ENCODE measurements around the gene CACNA1E.
"Not testable (repeated sequence)": the region's sequence is repeated elsewhere in the genome, so short reads cannot be mapped to it uniquely, and the experiment has no call there.

Gene CACNA1E

DNA sequence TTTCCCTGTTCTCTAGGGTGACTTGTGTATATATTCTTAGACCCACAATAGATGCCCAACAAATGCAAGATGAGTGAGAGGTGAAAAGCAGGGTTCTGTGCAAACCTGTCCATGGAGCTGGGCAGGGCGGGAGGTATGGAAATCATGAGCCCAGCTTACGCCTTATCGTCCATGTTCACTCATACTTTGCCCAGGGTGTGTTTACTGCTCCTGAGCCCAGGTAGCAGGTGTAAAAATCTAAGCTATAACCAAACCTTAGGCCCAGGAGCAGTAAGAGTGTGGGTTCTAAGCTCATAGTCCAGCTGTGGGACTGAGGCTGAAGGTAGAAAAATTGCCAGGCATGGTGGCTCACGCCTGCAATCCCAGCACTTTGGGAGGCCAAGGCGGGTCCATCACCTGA, 48.1 kb downstream of the CACNA1E start:
- Histone ChIP-seq H3K27me3 (ENCODE audit: control insufficient read depth, insufficient read depth, low read length) (no peaks in the 10 kb centered on the region), H2AFZ (no peak overlapping the region), H3K4me3 (ENCODE audit: low read depth, low read length) (no peak overlapping the region), H3K27ac (no peak overlapping the region), H3K36me3 (ENCODE audit: control insufficient read depth, insufficient read depth, low read length) (no peaks in the 10 kb centered on the region), H3K4me2 (ENCODE audit: low read length) (no peak overlapping the region), H3K9ac (no peak overlapping the region), H3K79me2 (no peaks in the 10 kb centered on the region), H3K4me1 (no peaks in the 10 kb centered on the region), H3K9me3 (ENCODE audit: control insufficient read depth, low read length) (no peaks in the 10 kb centered on the region)
- TF ChIP-seq, protein P1, sequence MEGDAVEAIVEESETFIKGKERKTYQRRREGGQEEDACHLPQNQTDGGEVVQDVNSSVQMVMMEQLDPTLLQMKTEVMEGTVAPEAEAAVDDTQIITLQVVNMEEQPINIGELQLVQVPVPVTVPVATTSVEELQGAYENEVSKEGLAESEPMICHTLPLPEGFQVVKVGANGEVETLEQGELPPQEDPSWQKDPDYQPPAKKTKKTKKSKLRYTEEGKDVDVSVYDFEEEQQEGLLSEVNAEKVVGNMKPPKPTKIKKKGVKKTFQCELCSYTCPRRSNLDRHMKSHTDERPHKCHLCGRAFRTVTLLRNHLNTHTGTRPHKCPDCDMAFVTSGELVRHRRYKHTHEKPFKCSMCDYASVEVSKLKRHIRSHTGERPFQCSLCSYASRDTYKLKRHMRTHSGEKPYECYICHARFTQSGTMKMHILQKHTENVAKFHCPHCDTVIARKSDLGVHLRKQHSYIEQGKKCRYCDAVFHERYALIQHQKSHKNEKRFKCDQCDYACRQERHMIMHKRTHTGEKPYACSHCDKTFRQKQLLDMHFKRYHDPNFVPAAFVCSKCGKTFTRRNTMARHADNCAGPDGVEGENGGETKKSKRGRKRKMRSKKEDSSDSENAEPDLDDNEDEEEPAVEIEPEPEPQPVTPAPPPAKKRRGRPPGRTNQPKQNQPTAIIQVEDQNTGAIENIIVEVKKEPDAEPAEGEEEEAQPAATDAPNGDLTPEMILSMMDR (IDR thresholded peaks at IDR 0.05): no peak

DNA sequence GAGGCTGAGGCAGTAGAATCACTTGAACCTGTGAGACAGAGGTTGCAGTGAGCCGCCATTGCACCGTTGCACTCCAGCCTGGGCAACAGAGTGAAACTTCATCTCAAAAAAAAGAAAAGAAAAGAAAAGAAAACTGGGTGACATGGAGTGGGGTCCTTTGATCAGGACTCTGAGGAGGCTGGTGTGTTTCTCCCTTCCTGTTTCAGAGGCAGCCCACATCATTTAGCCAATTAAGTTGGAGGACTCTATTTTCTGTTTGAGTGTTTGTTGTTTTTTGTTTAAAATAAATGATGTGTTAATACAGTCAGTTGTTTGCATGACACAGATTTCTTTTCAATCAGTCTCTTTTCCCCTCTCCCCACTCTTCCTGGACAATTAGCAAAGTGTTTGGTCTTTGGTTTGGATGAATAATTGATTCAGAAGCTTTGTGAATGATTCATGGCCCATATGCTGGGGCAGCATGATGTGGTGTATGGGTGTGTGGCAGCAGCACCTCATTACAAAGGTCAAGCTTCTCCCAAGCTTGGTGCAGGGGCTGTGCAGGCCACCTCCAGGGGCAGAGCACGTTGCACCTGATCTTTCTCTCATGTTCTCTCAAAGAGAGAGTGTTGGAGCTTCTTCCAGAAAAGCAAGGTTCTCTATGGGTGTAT, 48.8 kb downstream of the CACNA1E start:
- Histone ChIP-seq H2AFZ (no peak overlapping the region), H3K9me3 (ENCODE audit: control insufficient read depth, low read length) (no peaks in the 10 kb centered on the region), H3K9ac (no peak overlapping the region), H3K4me1 (no peaks in the 10 kb centered on the region), H3K27me3 (ENCODE audit: control insufficient read depth, insufficient read depth, low read length) (no peaks in the 10 kb centered on the region), H3K4me2 (ENCODE audit: low read length) (no peak overlapping the region), H3K4me3 (ENCODE audit: low read depth, low read length) (no peak overlapping the region), H3K79me2 (no peaks in the 10 kb centered on the region), H3K36me3 (ENCODE audit: control insufficient read depth, insufficient read depth, low read length) (no peaks in the 10 kb centered on the region), H3K27ac (no peak overlapping the region)
- TF ChIP-seq, protein P1 (IDR thresholded peaks at IDR 0.05): no peak

DNA sequence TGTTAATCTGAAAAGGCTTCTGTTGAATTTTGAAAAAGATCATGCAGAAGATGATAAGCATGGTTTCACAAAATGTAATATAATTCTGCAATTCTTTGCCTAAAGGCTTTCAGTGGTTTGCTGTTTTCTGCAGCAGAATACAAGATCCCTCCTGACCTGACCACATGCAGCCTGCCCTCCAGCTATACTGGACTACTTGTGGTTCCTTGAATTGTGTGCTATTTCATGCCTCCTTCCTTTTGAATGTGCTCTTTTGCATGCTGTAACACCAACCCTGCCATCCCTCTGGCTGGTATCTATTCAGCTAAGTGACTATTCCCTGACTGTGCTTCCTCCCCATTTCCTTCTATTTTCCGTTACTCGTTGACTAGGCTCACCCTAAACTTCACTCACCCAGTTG, 55.5 kb downstream of the CACNA1E start:
- Histone ChIP-seq H3K9me3 (ENCODE audit: control insufficient read depth, low read length) (no peaks in the 10 kb centered on the region), H3K79me2 (no peaks in the 10 kb centered on the region), H3K9ac (no peak overlapping the region), H3K27ac (no peak overlapping the region), H3K4me2 (ENCODE audit: low read length) (no peak overlapping the region), H3K27me3 (ENCODE audit: control insufficient read depth, insufficient read depth, low read length) (no peaks in the 10 kb centered on the region), H2AFZ (no peak overlapping the region), H3K4me3 (ENCODE audit: low read depth, low read length) (no peak overlapping the region), H3K4me1 (no peaks in the 10 kb centered on the region), H3K36me3 (ENCODE audit: control insufficient read depth, insufficient read depth, low read length) (no peaks in the 10 kb centered on the region)
- TF ChIP-seq, protein P1 (IDR thresholded peaks at IDR 0.05): no peak

DNA sequence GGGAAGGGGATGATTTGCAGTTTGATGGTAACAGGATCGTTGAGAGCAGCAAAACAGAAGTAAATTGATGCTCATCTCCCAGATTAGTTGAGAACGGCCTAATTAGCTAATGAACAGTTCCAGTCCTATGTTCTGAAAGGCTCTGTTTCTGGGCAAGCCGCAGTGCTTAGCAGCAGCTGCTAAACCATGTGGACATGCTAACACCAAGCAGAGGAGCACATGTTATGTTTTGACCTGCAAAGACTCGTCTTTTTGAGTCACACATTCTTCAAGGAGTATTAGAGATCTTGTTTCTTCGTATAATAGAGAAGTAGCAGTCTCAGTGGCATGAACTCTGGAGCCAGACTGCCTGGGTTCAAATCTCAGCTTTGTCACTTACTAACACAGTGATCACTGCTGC, 58.1 kb downstream of the CACNA1E start:
- H2AFZ ChIP-seq: no peak overlapping the region
- H3K4me2 ChIP-seq (ENCODE audit: low read length): no peak overlapping the region
- no peak overlapping the region for H3K4me3 ChIP-seq (ENCODE audit: low read depth, low read length)
- H3K36me3 ChIP-seq (ENCODE audit: control insufficient read depth, insufficient read depth, low read length): no peaks in the 10 kb centered on the region
- no peak overlapping the region for H3K27ac ChIP-seq
- no peaks in the 10 kb centered on the region for H3K79me2 ChIP-seq
- TF ChIP-seq, protein P1 (IDR thresholded peaks at IDR 0.05): no peak
- no peaks in the 10 kb centered on the region for H3K27me3 ChIP-seq (ENCODE audit: control insufficient read depth, insufficient read depth, low read length)
- no peaks in the 10 kb centered on the region for H3K9me3 ChIP-seq (ENCODE audit: control insufficient read depth, low read length)
- no peak overlapping the region for H3K9ac ChIP-seq
- no peaks in the 10 kb centered on the region for H3K4me1 ChIP-seq

DNA sequence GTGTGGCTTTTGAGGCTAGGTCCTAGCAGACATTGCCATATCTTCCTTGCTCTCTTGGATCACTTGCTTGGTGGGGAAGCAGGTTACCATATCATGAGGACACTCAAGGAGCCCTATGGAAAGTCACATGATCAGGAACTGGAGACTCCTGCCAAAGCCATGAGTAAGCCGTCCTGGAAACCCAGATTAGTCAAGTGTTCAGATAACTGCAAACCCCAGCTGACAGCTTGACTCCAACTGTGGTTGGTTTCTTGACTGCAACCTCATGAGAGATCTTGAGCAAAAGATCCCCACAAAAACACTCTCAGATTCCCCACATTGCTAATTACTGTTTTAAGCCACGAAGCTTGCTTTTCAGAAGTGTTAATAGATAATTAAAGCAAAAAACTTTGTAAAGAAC, 58.6 kb downstream of the CACNA1E start:
- H3K27me3 ChIP-seq (ENCODE audit: control insufficient read depth, insufficient read depth, low read length): no peaks in the 10 kb centered on the region
- no peaks in the 10 kb centered on the region for H3K4me1 ChIP-seq
- no peak overlapping the region for H2AFZ ChIP-seq
- H3K79me2 ChIP-seq: no peaks in the 10 kb centered on the region
- H3K4me3 ChIP-seq (ENCODE audit: low read depth, low read length): no peak overlapping the region
- H3K36me3 ChIP-seq (ENCODE audit: control insufficient read depth, insufficient read depth, low read length): no peaks in the 10 kb centered on the region
- no peak overlapping the region for H3K9ac ChIP-seq
- no peak overlapping the region for H3K27ac ChIP-seq
- H3K9me3 ChIP-seq (ENCODE audit: control insufficient read depth, low read length): no peaks in the 10 kb centered on the region
- no peak overlapping the region for H3K4me2 ChIP-seq (ENCODE audit: low read length)
- TF ChIP-seq, protein P1 (IDR thresholded peaks at IDR 0.05): no peak

DNA sequence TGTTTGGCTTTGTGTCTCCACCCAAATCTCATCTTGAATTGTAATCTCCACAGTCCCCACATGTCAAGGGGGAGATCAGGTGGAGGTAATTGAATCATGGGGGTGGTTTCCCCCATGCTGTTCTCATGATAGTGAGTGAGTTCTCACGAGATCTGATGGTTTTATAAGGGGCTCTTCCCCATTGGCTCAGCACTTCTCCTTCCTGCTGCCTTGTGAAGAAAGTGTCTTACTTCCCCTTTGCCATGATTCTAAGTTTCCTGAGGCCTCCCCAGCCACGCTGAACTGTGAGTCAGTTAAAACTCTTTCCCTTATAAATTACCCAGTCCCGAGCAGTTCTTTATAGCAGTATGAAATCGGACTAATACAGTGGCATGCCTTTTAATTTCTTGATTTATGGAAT, 59.1 kb downstream of the CACNA1E start:
- not testable (repeated sequence) for H3K9ac ChIP-seq; H3K36me3 ChIP-seq (ENCODE audit: control insufficient read depth, insufficient read depth, low read length); H2AFZ ChIP-seq; H3K9me3 ChIP-seq (ENCODE audit: control insufficient read depth, low read length); H3K4me3 ChIP-seq (ENCODE audit: low read depth, low read length); H3K27me3 ChIP-seq (ENCODE audit: control insufficient read depth, insufficient read depth, low read length); H3K27ac ChIP-seq; H3K79me2 ChIP-seq; H3K4me1 ChIP-seq; H3K4me2 ChIP-seq (ENCODE audit: low read length)
